H1 (cell line): ENCODE results near the gene CHD6. TPM values are rescaled to one million over a fixed set of nuclear protein-coding genes. Genes with fewer than 3 reads are reported as not detected.

Experiments
- RAD21 ChIP-seq, 2 experiments: IDR thresholded peaks in 1 of 2; conservative IDR thresholded peaks in 1 of 2; 2 replicates each; pipeline ENCODE4 v1.6.1; 2011; ENCODE audit warnings: low read depth in 2 of 2, low read length in 2 of 2, improper control_type of control experiment in 1 of 2, inconsistent platforms in 1 of 2, mild to moderate bottlenecking in 1 of 2, moderate library complexity in 1 of 2
- SP1 ChIP-seq: IDR thresholded peaks from 2 replicates; pipeline ENCODE4 v1.6.1; 2011; ENCODE audit warnings: low read depth, low read length
- SP2 ChIP-seq: IDR thresholded peaks from 2 replicates; pipeline ENCODE4 v1.6.1; 2012; ENCODE audit warnings: mild to moderate bottlenecking, low read length, inconsistent platforms
- polyA plus RNA-seq, 7 experiments: library from polyadenylated mRNA; depleted of rRNA in 3 of 7; stranded (reverse) in 5 of 7; unstranded in 2 of 7; fragments of >200 nt in 5 of 7; fragments of 200-250 nt in 2 of 7; gene quantifications; 1 replicate in 5 of 7; 2 replicates in 1 of 7; 4 replicates in 1 of 7; pipeline versions ENCODE4 v1.2.1 to v1.2.3, GENCODE V29; 2011 to 2013; ENCODE audit warnings: missing spikeins in 2 of 7, mixed read lengths in 2 of 7
- total RNA-seq: library from RNA; stranded (reverse); fragmentation: NEBNext Ultra II Directional; extraction: Animal tissue kit (Norgen Biotek cat#: 25700); gene quantifications from 2 replicates; pipeline ENCODE4 v1.2.1, GENCODE V29; 2021
- TF ChIP-seq, protein P1 (sequence below): fragments of 300-600 bp; sonication (generic); IDR thresholded peaks from 2 replicates; pipeline ENCODE4 v1.7.1; 2012; ENCODE audit warnings: low read length, moderate library complexity, mild to moderate bottlenecking, inconsistent platforms; ENCODE audit not compliant: insufficient replicate concordance

The CHD6 gene
- total and polyA plus RNA-seq, 2 of the 8 experiments (the other 6 are each of a cell fraction or from before 2014, with no cell fraction given): 11.1 to 62.9 TPM

DNA sequence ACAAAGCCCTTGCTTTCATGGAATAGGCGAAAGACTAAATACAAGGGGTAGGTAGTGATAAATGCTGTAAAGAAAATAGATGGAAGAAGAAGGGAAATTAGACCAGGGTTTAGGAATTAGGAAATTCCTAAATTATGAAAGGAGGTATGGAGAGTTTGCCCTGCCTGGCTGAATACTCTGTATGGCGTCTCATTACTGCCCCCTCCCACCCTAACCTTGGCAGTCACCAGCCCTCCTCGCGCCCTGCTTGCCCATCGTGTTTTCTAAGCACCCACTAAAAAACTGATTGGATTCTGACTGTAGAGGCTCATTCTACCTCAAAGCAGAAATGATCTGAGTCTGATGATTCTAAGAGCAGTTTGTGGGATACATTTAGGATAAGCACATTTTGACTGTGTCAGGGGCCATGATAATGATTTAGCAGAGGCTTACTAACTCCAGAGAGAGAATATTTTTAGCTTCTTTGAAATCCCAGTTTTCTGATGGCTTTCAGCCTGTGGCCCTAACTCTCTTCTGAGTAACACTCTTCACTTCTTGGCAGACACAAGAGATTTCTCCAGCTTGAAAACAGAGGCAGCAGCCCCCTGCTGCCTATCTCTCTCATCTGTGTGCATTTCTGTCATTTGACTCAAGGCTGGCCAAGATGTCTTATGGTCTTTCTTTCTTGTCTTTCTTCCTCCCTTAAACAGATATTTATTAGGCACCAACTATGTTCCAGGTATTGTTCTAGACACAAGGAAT is 1.4 kb upstream of the CHD6 start (continued):
- TF ChIP-seq RAD21 (IDR thresholded peaks at IDR 0.05 in 1 of 2, conservative IDR thresholded peaks at IDR 0.05 in 1 of 2; ENCODE audit: low read depth in 2 of 2, low read length in 2 of 2) (peak; percentile 7 to 18; a peak in 2 of 4 replicates), SP1 (no peak), SP2 (no peak)
- TF ChIP-seq, protein P1, sequence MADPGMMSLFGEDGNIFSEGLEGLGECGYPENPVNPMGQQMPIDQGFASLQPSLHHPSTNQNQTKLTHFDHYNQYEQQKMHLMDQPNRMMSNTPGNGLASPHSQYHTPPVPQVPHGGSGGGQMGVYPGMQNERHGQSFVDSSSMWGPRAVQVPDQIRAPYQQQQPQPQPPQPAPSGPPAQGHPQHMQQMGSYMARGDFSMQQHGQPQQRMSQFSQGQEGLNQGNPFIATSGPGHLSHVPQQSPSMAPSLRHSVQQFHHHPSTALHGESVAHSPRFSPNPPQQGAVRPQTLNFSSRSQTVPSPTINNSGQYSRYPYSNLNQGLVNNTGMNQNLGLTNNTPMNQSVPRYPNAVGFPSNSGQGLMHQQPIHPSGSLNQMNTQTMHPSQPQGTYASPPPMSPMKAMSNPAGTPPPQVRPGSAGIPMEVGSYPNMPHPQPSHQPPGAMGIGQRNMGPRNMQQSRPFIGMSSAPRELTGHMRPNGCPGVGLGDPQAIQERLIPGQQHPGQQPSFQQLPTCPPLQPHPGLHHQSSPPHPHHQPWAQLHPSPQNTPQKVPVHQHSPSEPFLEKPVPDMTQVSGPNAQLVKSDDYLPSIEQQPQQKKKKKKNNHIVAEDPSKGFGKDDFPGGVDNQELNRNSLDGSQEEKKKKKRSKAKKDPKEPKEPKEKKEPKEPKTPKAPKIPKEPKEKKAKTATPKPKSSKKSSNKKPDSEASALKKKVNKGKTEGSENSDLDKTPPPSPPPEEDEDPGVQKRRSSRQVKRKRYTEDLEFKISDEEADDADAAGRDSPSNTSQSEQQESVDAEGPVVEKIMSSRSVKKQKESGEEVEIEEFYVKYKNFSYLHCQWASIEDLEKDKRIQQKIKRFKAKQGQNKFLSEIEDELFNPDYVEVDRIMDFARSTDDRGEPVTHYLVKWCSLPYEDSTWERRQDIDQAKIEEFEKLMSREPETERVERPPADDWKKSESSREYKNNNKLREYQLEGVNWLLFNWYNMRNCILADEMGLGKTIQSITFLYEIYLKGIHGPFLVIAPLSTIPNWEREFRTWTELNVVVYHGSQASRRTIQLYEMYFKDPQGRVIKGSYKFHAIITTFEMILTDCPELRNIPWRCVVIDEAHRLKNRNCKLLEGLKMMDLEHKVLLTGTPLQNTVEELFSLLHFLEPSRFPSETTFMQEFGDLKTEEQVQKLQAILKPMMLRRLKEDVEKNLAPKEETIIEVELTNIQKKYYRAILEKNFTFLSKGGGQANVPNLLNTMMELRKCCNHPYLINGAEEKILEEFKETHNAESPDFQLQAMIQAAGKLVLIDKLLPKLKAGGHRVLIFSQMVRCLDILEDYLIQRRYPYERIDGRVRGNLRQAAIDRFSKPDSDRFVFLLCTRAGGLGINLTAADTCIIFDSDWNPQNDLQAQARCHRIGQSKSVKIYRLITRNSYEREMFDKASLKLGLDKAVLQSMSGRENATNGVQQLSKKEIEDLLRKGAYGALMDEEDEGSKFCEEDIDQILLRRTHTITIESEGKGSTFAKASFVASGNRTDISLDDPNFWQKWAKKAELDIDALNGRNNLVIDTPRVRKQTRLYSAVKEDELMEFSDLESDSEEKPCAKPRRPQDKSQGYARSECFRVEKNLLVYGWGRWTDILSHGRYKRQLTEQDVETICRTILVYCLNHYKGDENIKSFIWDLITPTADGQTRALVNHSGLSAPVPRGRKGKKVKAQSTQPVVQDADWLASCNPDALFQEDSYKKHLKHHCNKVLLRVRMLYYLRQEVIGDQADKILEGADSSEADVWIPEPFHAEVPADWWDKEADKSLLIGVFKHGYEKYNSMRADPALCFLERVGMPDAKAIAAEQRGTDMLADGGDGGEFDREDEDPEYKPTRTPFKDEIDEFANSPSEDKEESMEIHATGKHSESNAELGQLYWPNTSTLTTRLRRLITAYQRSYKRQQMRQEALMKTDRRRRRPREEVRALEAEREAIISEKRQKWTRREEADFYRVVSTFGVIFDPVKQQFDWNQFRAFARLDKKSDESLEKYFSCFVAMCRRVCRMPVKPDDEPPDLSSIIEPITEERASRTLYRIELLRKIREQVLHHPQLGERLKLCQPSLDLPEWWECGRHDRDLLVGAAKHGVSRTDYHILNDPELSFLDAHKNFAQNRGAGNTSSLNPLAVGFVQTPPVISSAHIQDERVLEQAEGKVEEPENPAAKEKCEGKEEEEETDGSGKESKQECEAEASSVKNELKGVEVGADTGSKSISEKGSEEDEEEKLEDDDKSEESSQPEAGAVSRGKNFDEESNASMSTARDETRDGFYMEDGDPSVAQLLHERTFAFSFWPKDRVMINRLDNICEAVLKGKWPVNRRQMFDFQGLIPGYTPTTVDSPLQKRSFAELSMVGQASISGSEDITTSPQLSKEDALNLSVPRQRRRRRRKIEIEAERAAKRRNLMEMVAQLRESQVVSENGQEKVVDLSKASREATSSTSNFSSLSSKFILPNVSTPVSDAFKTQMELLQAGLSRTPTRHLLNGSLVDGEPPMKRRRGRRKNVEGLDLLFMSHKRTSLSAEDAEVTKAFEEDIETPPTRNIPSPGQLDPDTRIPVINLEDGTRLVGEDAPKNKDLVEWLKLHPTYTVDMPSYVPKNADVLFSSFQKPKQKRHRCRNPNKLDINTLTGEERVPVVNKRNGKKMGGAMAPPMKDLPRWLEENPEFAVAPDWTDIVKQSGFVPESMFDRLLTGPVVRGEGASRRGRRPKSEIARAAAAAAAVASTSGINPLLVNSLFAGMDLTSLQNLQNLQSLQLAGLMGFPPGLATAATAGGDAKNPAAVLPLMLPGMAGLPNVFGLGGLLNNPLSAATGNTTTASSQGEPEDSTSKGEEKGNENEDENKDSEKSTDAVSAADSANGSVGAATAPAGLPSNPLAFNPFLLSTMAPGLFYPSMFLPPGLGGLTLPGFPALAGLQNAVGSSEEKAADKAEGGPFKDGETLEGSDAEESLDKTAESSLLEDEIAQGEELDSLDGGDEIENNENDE: no peak
